Peyer's patch (tissue), 4 donors: Measurements from ENCODE around the gene PLIN4.

Experiments
- CTCF ChIP-seq, 6 experiments: fragments of 450-650 bp in 4 of 6; fragments of 200-600 bp in 2 of 6; sonication (generic) in 1 of 6; IDR thresholded peaks; one replicate each; pipeline ENCODE4 v1.5.1; 2017 to 2019; ENCODE audit warnings: antibody characterized with exemption in 6 of 6, mild to moderate bottlenecking in 3 of 6, moderate library complexity in 1 of 6
- POLR2A ChIP-seq, 2 donors: fragments of 450-650 bp; IDR thresholded peaks; one replicate each; pipeline ENCODE4 v1.5.1; 2017; ENCODE audit warnings: antibody characterized with exemption in 2 of 2, mild to moderate bottlenecking in 2 of 2, moderate library complexity in 2 of 2

- TF ChIP-seq CTCF (IDR thresholded peaks at IDR 0.05) (no peak), POLR2A (IDR thresholded peaks at IDR 0.05) (no peak)
Observed at GRCh38 chr19:4548238-4548584, 29.9 kb upstream of the PLIN4 start.
